OCI-LY1 (cell line): ENCODE results near the gene PRMT5.

ENCODE experiments used
- EZH2 ChIP-seq: fragments of 200-600 bp; sonication (generic), shearing (Covaris generic); IDR thresholded peaks from 2 replicates; pipeline ENCODE4 v1.8.0; 2017; ENCODE audit warnings: borderline replicate concordance, mixed run types, mild to moderate bottlenecking, antibody characterized with exemption, low read length, moderate library complexity, mixed read lengths
- TF ChIP-seq, protein P1 (sequence below): fragments of 200-600 bp; sonication (generic), shearing (Covaris generic); IDR thresholded peaks from 2 replicates; pipeline ENCODE4 v1.5.1; 2017; ENCODE audit warnings: mild to moderate bottlenecking, antibody characterized with exemption, low read length, moderate library complexity, mixed read lengths

- TF ChIP-seq, protein P1, sequence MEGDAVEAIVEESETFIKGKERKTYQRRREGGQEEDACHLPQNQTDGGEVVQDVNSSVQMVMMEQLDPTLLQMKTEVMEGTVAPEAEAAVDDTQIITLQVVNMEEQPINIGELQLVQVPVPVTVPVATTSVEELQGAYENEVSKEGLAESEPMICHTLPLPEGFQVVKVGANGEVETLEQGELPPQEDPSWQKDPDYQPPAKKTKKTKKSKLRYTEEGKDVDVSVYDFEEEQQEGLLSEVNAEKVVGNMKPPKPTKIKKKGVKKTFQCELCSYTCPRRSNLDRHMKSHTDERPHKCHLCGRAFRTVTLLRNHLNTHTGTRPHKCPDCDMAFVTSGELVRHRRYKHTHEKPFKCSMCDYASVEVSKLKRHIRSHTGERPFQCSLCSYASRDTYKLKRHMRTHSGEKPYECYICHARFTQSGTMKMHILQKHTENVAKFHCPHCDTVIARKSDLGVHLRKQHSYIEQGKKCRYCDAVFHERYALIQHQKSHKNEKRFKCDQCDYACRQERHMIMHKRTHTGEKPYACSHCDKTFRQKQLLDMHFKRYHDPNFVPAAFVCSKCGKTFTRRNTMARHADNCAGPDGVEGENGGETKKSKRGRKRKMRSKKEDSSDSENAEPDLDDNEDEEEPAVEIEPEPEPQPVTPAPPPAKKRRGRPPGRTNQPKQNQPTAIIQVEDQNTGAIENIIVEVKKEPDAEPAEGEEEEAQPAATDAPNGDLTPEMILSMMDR, result no peak
- no peak for TF ChIP-seq EZH2
Observed at GRCh38 chr14:22878271-22879246, 50.6 kb downstream of the PRMT5 start.
